Measurements from ENCODE around the gene LEKR1.
"Not testable (repeated sequence)": the region's sequence is repeated elsewhere in the genome, so short reads cannot be mapped to it uniquely, and the experiment has no call there.

Gene LEKR1

GRCh38 chr3:156838035-156838434, 11.9 kb downstream of the LEKR1 start:
- no peak for DNase-seq

DNA sequence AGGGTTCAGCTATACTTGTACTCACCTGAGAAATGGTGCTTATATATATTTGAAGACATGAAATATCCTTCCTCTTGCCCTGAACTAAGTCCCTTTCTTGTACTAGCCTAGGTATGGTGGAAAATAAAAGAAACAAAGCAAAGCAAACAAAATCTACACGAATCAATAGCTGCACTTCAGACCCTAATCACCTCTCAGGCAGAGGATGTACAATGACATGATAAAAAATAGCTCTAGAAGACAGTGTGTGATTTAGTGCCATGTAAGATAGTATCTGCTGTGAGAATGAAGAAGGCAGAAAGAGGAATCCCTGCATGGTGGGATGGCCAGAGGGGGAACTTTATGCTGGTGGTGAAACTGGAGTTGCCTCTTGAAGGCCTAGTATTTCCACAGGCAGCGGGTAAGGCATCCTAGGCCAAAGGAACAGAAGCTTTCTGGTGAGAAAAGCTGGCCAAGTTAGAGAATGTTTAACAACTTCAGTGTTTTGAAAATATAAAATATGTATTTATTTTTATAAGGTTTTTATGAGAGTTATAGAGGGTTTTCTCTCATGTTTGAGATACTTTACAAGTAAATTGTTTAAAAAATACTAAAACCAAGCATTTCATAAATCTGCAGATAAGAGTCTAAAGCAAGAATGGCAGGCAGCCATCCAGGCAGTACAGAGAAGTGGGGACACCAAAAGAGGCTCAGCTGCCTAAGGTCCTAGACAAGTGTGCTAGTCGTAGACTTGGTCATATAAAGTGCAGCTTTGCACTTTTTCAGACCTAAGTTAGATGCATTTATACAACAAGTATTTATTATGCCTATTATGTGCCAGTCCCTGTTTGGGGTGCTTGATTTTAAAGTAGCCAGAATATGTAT, 14.9 kb downstream of the LEKR1 start:
- no peak for DNase-seq

DNA sequence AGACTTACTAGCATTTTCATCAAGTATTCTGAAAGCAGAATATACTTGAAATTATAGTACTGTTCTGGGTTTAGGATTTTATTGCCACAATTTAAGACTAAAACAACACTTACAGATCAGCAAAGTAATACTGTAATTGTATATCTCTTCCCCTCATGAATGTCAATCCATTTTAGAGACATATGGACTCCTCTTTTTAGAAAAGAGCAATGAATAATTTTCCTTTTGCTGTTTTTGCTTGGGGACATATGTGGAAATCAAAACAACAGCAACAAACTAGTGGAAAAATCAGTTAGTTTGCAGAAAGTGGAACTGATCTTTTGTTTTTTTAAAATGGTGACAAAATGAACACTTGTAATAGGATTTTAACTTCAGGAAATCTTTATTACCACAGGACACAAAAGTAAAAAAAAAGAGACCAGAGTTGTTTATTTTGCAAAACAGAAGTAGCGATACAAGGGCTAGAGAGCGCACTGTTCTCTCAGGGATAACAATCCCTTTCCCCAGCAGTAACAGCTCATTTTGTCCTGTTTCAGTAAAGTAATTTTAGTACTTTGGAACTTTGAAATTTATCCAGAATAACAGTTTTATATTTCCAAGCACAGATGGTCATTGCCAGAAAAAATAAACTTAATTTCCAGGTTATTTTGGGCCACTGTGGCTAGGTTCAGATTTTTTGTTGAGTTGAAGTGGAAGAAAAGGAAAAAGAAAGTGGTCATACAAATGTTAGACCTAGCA, 17.1 kb downstream of the LEKR1 start:
- DNase-seq = no peak

- peak; percentile 18 for DNase-seq
These were observed 21.7 kb downstream of the LEKR1 start for GRCh38 chr3:156847752-156848448.

DNA sequence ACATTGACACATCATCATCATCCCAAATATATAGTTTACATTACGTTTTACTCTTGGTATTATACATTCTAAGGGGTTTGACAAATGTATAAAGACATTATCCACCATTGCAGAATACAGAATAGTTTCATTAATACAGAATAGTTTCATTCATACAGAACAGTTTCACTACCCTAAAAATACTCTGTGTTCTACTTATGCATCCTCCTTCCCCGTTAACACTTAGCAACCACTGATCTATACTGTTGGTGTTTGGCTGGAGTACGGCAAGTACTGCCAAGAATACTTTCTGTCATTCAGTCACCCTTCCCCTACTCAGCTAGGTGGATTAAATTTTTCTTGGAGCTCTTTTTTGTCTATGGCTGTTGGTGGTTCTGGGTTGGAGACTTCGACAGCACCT, 33.4 kb downstream of the LEKR1 start:
- DNase-seq = no peak

DNA sequence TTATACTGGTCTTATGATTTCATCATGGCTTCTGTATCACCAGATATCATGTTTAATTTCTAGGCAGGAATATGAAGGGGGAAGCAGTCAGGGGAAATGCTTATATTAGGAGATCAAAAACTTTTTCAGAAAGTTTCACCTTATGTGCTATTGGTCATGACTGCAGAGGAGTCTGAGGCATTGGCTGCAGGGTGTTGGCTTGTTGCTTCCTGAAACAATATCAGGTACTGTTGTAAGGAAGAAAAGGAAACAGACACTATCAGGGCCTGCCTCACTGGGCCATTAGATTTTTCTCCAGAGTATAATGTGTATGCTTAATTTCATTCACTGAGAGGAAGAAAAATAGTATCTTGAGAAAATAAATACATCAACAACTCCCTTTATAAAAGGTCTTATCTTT, 34.7 kb downstream of the LEKR1 start:
- no peak for DNase-seq

DNA sequence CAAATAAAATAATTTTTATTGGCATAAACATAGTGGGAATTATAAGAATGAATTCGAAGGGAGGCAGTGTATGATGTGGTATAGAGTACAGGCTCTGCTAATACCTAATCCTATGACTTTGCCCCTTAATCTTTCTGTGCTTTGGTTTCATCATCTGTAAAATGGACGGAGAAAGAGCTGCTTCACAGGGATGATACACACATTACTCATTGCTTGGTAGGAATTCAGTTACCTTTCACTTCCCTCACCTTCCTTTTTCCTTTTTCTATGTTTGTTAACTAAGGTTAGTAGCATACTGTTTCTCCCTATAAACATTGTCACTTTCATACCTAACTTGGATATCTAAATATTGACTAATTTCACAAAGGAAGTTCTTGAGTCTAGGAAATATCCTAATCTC, 36.2 kb downstream of the LEKR1 start:
- no peak for DNase-seq

DNA sequence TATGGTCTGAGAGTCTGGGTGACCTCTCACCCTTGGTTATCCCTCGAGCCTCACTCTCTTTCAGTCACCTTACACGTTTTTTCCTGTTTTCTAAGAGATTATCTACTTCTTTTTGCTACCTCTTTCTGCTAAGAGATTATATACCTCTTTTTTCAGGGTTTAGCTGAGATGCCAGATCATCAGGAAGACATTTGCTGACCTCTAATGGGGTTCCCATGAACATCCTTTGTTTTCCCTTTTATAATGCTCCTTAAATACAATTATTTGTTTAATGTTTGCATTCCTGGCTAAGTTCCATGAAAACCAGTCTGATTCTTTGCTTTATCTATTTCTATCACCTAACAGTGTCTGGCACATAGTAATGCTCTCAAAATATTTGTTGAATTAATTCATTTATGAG, 39.6 kb downstream of the LEKR1 start:
- DNase-seq = peak; percentile 24

DNA sequence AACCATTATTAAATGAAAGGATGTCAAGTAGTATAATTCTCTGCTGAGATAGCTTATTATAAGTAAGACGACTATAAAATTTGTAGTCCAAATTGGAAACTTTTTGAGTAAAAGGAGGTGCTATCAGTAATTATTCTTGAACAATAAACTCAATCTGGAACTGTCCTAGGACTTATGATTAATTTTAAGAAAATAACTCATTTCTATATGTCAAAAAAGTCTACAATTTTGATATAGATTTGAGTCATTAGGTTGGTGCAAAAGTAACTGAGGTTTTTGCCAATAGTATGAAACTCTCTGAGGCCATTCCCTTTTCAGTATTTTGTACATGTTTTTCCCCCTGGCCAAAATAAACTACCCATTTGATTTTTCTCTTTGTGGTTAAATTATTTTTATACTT, 41.0 kb downstream of the LEKR1 start:
- no peak for DNase-seq

- DNase-seq = no peak
These were observed 41.8 kb downstream of the LEKR1 start for GRCh38 chr3:156867920-156868319.

- no peak for DNase-seq
These were observed 47.8 kb downstream of the LEKR1 start for GRCh38 chr3:156873906-156874305.

DNA sequence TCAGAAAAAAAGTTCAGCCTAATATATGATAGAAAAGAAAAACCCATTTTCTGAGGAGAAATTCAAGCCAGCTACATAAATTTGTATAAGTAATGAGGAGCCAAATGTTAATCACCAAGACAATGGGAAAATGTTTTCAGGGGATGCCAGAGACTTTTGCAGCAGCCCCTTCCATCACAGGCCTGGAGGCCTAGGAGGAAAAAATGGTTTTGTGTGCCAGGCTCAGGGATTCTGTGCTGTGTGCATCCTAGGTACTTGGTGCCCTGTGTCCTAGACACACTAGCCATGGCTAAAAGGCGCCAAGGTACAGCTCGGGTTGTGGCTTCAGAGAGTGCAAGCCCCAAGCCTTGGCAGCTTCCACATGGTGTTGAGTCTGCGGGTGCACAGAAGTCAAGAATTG, 53.3 kb downstream of the LEKR1 start:
- not testable (repeated sequence) for DNase-seq

- no peak for DNase-seq
These were observed 59.6 kb downstream of the LEKR1 start for GRCh38 chr3:156885761-156886160.

DNA sequence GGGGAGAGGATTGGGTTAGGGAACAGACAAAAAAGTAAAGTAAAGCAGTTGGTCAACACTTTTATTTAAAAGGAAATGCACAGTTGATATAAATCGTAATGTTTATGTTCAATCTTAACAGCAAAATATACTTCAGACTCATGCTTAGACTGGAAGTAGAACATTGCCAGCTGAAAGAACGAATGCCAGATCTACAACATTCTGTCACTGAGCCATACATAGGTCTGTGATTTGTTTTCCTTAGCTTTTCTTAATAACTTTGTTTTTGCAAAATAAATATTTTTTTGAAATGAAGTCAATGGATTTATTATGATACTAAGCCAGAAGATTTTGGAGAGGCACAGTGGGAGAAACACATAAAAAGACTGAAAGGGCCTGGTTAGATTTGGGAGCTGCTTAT, 62.0 kb downstream of the LEKR1 start:
- no peak for DNase-seq

- no peak for DNase-seq
These were observed 62.4 kb downstream of the LEKR1 start for GRCh38 chr3:156888576-156888975.

GRCh38 chr3:156892701-156893100, 66.5 kb downstream of the LEKR1 start:
- DNase-seq = peak; percentile 75

DNA sequence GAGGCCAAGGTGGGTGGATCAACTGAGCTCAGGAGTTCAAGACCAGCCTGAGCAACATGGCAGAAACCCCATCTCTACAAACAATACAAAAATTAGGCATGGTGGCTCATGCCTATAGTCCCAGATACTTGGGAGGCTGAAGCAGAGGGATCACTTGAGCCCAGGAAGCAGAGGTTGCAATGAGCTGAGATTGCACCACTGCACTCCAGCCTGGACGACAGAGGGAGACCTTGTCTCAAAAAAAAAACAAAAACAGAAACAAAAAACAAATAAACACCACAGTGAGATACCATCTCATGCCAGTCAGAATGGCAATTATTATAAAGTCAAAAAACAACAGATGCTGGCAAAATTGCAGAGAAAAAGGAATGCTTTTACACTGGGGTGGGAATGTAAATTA, 69.2 kb downstream of the LEKR1 start:
- not testable (repeated sequence) for DNase-seq

DNA sequence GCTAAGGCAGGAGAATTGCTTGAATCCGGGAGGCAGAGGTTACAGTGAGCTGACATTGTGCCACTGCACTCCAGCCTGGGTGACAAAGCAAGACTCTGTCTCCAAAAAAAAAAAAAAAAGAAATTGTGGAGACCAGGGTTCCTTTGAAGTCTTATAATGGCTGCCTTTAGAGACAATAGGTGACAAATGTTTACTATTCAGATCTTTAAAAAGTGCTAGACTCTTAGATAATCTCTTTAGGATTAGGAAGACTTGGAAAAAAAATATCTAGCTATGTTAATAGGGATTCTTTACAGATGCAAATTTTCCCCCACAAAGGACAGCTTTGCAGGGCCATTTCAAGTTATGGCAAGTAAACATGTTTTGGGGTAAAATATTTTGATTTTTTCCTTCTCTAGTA, 71.7 kb downstream of the LEKR1 start:
- not testable (repeated sequence) for DNase-seq

DNA sequence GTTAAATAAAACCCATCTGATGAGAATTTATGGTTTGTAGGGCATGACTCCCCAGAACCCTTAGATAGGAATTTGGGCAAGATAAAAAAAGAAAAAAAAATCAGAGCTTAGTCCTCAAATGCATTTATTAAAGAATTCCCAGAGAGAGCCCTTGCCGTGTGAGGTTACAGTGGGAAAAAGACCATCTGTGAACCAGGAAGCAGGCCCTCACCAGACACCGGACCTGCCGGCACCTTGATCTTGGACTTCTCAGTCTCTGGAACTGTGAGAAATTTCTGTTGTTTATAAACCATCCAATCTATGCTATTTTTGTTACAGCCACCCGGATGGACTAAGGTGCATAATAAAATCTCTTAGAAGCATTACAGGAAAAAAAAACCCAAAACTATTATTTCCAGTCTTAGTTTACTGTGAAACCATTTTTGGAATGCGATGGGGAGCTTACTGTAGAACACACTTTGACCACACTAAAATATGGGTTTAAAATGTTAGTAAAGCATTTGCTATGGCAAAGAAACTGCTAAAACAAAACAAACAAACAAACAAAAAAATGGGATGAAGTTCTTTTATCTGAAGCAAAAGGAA, 72.2 kb downstream of the LEKR1 start:
- DNase-seq = no peak

- no peak for DNase-seq
These were observed 73.8 kb downstream of the LEKR1 start for GRCh38 chr3:156899951-156900350.

- no peak for DNase-seq
These were observed 76.8 kb downstream of the LEKR1 start for GRCh38 chr3:156902916-156903315.

DNA sequence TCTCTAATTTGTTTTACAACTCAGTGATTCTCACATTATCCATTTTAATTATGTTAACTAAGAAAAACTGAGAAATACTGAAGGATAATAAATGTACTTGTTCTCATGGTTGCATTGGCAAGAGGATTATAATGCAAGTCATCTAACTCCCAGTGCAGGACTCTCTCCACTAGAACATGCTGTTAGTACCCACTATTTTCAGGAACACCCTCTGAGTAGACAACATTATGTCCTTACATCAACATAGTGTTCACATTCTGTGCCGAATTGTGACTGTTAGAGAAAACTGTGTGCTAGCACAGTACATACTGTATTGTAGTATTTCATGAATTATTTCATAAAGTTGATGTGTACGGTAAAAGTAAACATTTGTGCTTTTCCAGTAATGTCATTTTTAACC, 80.1 kb downstream of the LEKR1 start:
- DNase-seq = no peak

DNA sequence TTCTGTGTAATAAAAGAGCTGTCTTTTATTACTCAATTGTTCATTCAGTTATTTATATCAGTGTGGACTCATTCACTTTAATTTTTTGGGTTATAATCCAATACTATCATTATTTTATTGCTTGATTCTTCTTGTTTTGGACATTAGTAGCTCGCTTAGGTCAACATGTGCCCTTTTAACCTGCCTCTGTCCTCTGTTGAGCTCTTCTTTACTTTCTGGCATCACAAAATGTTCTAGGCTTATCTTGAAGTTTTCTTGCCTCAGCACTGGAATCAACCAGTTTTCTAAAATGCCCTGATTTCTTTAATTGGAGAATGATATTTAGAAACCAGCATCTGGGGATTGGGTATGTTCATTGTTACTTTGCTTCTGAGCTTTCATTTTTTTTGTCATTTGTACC, 82.2 kb downstream of the LEKR1 start:
- DNase-seq = no peak
